GM21390 (cell line): Measurements from ENCODE around the gene STPG4.
"Not testable (repeated sequence)": the region's sequence is repeated elsewhere in the genome, so short reads cannot be mapped to it uniquely, and the experiment has no call there.

Experiments
- ATAC-seq: cut with Tn5 transposase; IDR thresholded peaks from one replicate; pipeline ENCODE4 v1.9.1; 2021; ENCODE audit not compliant: unreplicated experiment

STPG4 gene

DNA sequence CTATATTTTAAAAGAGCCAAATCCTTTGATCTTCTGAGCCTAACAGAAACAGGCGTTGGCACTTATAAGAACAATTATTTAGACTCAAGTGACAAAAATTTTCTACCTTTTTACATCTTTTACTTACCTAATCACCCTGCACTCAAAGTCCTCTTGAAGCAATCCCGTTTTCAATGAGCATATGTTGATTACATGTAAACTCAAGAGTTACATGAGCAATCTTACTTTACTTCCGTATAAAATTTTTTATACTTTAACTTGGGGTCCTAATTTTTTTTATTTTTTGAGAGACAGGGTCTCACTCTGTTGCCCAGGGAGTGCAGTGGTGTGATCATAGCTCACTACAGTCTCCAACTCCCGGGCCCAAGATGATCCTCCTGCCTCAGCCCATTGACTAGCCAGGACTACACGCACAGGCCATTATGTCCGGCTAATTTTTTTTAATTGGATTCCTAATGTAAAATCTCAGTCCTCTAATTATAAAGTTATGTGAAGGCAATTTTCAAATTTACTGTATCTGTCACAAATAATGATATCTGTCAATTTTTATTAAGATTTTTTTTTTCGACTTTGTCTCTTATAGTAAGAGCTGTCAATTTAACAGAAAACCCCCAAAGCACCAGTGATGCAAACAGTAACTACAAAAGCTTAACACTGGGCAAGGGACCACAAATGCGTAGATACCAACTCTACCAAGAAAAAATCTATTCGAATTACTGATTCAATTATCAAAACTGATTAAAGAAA is 19.1 kb upstream of the STPG4 start:
- no peak for ATAC-seq

DNA sequence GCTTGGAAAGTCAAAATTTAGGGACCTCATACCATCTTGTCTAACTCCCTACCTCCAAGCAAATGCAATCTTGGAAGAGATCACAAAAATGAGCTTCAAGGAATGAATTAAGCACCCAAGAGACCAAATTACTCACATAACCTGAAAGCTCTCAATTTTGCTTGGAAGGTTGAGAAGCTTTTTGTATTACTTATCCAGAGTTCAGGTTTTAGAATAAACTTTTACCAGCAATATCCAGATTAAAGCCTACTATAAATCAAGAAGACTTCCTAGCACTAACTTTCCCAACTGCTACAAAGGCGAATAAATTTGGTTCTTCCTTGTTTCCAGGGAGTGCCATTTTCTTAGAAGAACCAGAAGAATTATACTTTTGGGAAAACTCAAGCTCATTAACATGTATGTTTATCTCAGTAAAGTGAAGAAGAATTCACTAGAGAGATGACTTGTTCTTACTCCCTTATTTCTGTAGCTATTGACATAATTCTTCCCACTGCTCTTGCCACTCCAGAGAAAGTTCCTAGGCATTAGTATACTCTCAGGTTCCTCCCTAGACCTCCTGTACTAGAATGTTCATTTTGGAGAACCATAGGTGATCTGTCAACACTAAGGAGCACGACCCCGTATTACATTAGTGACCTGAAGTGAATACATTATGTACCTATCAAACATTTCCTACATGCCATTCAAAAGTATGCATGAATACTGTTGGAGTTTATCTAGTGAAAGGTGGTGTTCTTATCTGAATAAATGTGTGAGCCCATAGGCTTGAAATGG is 18.0 kb upstream of the STPG4 start:
- ATAC-seq, result no peak

DNA sequence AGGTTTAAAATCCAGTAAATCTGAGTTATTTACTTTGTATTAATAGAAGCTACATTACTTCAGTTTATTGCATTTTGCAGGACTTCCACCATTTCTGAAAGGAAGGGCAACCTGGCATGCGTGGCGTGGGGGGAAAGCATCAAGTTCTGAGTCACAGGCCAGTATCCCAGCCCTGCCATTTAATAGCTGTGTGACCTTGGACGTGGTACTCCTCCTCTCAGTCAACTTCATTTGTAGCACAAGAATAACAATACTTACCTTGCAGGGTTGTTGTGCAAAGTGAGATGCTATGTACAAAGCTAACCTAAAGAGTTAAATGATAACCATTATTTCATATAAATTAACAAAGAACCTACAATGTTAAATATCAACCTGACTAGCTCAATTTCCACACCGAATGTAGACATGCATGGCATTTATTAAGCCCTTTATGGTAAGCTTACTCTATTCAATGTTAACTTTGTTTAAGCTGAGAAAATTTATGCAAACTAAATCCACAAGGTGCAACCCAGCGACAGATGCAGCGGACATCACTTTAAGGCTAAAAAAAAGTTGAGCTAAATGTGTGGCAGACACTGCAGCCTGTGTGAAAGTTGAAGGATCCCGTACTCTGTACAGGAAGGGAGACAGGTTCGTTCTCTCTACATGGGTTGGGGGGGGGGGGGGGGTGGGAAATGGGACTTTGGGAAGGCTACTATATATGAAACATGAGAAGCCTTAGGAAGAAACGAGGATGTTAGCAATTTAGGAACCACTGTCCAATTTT is 17.2 kb upstream of the STPG4 start:
- no peak for ATAC-seq

DNA sequence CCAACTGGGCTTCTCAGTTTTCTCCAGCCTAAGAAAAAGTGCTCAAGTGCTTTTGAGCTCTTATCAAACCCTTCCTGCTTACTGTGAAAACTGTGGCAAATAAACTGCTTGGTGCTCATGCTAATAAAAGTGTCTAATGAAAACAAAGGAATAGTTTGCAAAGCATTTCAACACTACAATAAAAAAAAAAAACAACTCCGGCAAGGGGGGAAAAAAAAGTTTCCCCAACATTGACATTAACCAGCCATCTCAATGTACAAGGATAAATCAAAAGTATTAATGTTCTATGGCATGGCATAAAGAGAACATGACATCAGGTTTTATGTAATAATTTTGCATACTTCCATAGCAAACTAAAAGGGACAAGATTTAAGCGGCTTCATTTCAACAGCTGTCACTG is 14.7 kb upstream of the STPG4 start:
- no peak for ATAC-seq

DNA sequence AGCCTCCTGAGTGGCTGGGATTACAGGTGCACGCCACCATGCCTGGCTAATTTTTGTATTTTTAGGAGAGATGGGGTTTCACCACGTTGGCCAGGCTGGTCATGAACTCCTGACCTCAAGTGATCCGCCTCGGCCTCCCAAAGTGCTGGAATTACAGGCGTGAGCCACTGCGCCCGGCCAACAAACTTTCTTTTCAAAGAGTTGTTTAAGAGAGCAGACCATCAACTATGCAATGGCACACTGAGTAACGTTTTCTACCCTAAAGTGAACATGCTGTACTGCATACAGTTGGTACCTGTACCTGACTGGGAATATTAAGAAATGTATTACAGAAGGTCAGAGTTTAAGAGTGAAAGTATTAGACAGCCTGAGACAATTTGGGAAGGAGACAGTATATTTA is 13.8 kb upstream of the STPG4 start:
- ATAC-seq, result not testable (repeated sequence)

DNA sequence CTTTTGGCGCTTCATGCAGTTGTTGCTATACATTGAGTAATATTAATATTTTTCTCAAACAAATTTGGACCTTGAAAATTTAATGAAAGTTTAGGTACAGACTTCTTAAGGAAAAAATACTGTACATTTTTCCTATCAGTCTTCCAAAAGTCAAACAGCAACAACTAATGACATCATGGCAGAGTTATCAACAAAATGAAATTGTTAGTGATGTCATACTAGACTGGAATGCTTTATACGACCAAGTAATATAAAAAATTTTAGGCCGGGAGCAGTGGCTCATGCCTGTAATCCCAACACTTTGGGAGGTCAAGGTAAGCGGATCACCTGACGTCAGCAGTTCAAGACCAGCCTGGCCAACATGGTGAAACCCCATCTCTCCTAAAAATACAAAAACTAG is 12.0 kb upstream of the STPG4 start:
- ATAC-seq, result no peak

DNA sequence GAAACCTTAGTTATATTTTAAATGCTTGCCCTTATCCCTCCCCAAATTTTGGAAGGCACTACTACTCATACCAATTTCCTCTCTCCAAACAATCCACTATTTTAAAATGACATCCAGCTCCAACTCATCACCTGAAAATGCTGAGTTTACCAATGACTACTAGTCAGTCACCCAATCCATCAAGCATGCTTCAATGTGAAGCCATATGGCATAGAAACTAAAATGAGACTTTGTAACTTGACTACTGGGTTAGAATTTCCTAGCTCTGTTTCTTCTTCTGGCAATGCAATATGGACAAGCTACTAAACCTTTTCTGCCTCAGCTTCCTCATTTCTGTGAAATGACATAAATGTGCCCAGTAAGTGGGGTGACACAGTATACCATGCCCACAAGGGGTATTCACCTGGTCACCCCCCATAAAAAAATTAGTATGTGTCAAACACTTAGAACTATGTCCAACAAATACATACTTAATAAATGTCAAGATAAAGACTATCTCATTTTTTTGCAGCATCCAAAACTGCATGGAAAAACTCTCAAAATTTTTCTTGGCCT is 10.0 kb upstream of the STPG4 start:
- no peak for ATAC-seq

DNA sequence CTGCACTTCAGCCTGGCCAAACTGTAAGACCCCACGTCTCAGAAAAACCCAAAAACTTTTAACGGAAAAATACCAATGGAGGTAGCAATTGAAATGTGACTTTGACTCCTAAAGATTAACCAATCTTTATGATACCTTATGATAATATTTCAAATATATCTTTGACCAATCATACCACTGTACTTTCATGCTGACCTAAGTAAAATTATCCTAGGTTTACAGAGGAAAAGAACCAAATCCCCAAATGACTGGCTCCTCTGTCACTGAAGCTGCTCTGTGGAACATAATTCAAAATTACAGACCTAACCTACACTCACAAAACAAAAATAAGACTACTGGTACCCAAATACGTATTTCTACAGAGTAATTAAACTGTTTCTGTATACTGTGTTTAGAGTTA is 7.7 kb upstream of the STPG4 start:
- no peak for ATAC-seq

DNA sequence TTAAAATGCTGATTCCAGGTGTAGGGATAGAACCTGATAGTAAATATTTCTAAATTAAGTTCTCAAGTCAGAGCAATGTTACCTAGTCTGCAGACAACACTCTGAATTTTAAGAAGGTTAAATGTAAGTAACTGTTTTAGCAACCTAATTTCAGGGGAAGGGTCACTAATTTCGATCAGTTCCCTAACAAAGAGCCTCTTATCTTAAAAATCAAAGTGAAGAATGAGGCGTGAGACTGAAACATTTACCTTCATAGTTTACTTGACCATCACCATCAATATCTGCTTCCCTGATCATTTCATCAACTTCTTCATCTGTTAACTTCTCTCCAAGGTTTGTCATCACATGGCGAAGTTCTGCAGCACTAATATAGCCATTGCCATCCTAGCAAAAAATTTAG is 6.4 kb upstream of the STPG4 start:
- no peak for ATAC-seq

DNA sequence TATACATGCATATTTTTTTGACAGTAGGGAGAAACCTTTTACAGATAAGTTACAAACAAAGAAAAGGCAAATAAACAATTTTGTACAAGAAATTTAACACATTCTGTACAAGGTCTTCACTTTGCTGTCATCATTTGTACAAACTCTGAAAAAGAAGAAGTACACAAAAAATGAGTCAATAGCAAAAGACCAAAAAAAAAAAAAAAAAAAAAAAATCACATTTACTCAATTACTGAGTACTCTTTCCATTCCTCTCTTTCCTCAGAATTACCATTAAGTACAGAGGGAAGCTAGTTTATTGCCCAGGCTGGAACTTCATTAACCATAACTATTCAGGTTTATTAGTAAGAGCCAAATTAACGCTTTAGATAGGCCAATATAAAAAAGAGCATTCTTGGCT is 5.6 kb upstream of the STPG4 start:
- no peak for ATAC-seq

DNA sequence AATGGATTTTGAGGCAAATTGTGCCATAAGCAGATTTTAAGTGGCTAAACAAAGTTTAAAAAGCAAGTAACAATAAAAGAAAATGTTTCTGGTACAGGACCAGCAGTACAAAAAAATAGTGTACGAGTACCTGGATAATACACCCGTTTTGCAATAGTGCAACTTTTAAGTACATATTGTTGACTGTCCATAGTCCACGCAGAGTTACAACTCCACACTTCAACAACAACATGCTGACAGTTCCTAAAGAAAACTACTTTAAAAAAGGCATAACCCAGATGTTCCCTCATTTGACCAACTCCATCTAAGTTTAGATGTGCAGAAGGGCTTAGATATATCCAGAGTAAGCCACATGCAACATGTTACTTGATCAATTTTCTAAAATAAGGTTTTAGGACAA is 5.1 kb upstream of the STPG4 start:
- no peak for ATAC-seq

DNA sequence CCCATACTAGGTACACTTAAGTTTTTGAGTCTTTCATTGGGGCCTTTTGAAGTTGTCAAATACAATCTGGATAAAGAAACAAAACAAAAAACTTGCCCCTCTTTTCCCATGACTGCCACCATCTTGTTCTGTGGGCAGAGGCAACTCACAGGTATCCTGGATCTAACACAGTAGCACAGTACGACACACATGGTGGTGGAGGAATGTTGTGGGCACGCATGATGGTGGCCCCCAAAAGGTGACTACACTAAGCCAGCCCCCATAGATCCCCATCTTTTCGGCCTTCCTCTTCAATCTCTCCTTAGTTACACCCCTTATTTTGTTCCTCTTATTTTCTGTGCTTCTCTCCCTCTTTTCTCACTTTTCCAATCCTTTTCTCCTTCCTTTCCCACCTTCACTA is 4.5 kb upstream of the STPG4 start:
- ATAC-seq, result no peak

DNA sequence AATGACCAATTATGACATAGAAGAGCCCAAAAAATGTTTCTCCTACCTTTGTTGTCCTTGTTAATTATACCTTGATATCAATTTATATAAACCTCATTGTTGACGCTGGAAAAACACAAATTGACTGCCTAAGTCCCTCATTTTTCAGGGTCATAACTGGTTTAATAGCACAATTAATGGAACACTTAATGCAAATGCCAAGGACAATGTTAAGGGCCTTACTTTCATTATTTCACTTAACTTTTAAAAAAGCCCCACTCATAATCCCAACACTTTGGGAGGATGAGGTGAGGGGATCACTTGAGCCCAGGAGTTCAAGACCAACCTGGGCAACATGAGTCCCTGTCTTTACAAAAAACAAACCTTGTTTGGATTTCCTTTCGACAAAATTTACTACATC is 3.5 kb upstream of the STPG4 start:
- ATAC-seq, result no peak

DNA sequence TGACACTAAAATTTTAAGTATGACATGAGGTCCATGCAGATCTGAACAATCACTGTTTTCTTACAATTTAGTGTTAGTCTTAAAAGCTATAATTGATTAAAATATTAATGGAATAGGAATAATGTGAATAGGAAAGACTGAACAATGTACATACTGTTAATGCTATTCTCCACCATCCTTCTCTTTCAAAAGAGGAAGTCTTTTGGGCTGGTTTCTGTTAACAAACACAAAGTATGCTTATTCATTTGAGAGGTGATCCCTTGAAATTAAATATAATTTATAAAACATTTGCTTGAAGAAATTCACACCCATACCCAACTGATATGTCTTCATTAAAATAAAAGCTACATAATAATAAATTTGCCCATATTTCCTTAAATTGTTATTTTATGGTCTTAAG is 2.3 kb downstream of the STPG4 start:
- ATAC-seq, result no peak

DNA sequence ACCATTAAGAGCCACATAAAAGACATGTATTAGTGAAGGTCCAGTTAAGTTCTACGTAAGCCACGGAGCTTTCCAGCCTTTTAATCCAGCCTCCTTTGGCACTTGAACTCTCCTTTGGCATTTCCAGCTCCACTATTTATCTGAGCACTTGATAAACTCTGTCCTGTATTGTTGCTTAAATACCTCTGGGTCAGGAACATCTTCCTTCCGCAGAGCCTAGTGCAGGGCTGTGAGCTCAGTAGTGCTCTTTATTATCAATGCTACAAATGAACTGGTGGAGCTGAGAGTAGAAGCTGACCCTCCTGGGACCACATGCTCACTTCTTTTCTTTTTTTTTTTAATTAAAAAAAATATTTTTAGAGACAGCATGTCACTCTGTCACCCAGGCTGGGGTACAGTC is 4.9 kb downstream of the STPG4 start:
- no peak for ATAC-seq

DNA sequence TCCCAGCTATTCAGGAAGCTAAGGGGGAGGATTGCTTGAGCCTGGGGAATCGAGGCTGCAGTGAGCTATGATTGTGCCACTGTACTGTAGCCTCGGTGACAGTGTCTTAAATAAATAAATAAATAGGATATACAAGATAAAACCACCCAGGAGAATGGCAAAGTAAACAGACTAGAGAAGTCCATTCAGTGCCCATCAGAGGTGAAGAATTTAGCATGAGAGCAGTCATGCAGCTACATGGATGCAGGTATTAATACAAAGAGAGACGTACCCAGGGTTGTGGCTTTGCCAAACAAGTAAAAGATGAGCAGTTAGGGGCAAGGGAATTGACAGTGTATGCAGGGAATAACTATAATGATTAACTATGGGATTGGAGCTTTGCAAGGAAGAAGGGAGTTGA is 8.1 kb downstream of the STPG4 start:
- ATAC-seq, result no peak

DNA sequence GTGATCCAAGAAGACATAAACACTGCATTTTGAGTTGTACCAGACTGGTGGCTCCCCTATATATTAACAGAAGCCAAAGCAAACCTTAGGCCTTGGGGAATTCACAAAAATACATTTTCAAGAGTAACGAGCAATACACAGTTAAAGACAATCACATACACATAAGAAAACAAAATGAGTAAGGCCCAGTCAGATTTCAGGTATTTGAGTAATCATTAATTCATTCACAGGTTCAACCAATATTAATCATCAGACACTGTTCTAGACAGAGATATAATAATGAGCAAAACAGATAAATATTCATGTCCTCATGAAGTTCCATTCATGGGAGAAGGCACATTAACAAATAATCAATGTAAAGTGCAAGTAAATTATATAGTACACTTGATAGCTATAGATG is 9.6 kb downstream of the STPG4 start:
- no peak for ATAC-seq

DNA sequence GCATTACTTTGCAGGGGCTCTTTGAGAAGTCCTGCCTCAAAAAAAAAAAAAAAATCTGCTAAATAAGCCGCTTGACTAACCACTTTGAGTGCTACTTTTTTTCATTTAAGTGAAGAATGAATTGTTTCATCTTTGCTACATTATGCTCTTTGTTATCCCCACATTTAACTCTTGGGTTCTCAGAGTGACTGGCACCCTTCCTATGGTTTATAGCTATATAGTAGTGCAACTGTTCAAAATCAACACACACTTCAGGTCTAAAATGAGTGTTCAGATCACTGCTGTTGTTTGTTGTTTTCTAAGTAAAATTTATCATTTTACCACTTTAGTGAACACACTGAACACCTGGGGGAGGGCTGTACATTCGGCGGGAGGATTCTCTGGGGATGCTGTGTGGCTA is 13.6 kb downstream of the STPG4 start:
- no peak for ATAC-seq

DNA sequence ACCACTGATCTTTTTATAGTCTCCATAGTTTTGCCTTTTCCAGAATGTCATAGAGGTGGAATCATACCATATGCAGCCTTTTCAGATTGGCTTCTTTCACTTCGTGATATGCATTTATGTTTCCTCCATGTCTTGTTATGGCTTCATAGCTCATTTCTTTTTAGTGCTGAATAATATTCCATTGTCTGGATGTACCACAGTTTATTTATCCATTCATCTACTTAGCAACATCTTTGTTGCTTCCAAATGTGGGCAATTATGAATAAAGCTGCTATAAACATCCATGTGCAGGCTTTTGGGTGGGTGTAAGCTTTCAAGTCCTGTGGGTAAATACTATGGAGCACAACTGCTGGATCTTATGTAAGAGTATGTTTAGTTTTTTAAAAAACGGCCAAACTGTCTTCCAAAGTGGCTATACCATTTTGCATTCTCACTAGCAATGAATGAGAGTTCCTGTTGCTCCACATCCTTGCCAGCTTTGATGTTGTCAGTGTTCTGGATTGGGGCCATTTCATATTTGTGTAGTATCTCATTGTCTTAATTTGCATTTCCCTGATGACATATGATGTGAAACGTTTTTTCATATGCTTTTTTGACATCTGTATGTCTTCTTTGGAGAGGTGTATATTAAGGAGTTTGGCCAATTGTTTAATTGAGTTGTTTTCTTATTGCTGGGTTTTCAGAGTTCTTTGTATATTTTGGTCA is 20.6 kb downstream of the STPG4 start:
- no peak for ATAC-seq

DNA sequence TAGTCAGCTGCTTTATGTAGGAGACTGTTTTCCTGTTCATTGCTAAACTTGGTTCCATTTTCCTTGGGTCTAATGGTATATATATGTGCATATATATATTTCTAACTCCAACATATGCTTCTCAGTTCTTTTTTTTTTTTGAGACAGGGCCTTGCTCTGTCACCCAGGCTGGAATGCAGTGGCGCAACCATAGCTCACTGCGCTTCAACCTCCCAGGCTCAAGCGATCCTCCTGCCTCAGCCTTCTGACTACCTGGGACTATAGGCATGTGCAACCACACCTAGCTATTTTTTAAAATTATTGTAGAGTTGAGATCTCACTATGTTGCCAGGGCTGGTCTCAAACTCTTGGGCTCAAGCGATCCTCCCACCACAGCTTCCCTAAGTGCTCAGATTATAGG is 22.1 kb downstream of the STPG4 start:
- ATAC-seq, result no peak

DNA sequence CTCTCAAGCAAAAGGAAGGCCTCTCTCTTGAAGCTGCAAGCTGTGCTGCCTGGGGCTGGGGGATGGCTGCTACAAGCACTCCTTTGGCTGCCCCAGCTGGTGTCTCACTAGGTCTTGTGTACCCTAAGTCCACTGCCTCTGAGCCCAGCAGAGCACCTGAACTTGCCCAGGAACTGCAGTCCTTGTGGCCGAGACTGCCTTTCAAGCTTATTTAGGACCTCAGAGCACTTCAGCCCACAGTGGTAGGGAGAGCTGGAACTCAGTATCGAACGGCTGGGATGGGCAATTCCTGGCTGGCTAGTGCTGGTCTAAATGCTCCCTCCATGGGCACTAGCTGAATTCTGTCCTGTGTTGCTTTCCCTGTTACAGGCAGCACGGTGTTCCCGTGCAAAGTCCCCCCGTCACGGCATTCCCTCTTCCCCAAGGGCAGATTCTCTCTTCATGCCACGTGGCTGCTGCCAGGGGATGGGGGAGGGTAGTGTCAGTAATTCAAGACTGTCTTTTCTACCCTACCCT is 25.9 kb downstream of the STPG4 start:
- no peak for ATAC-seq
